Measurements from ENCODE around the gene SLC35G6. TPM values are rescaled to one million over a fixed set of nuclear protein-coding genes. Genes with fewer than 3 reads are reported as not detected.

SLC35G6 gene
- total RNA-seq, 1 experiment from 2014 or later, result not detected

- no peaks in the 10 kb centered on the region for H3K9me3 ChIP-seq (ENCODE audit: low read length)
- H3F3A ChIP-seq (ENCODE audit: low read length, unreplicated experiment), result no peaks in the 10 kb centered on the region
- no peak overlapping the region for H3K4me2 ChIP-seq (ENCODE audit: low read length)
- H3K27ac ChIP-seq (ENCODE audit: low read length), result no peak overlapping the region
- no peak overlapping the region for H3K4me3 ChIP-seq (ENCODE audit: low read length)
- no TSS peak for BruUV-seq (replicated peaks)
- intact Hi-C loops (cut with micrococcal nuclease), result no loop called here
- TF ChIP-seq CTCF (conservative IDR thresholded peaks at IDR 0.05; ENCODE audit: low read depth, low read length) (no peak), EZH2 (IDR thresholded peaks at IDR 0.05; ENCODE audit: low read length, unreplicated experiment) (no peak), EZH2phosphoT487 (IDR thresholded peaks at IDR 0.05; ENCODE audit: borderline replicate concordance, low read length) (no peak)
- H4K20me1 ChIP-seq (ENCODE audit: low read length), result no peaks in the 10 kb centered on the region
- no peaks in the 10 kb centered on the region for H3K79me2 ChIP-seq (ENCODE audit: low read length)
- no peak for ATAC-seq
- ChIA-PET POLR2A (ENCODE audit: unreplicated experiment) (no interaction called here), CTCF (interaction anchor here (0.6 to 1.0 kb wide), 2 partner anchors 33 to 88 kb away, joined by 3 read pairs; no protein-coding TSS in a partner anchor)
- no peaks in the 10 kb centered on the region for H3K27me3 ChIP-seq (ENCODE audit: low read length)
- no peaks in the 10 kb centered on the region for H3K36me3 ChIP-seq (ENCODE audit: low read depth, low read length)
- no peak overlapping the region for H2AFZ ChIP-seq (ENCODE audit: low read length)
- no peaks in the 10 kb centered on the region for H3K9me2 ChIP-seq (replicated peaks; ENCODE audit: low read length)
- peak; percentile 50 for DNase-seq
- H3K9ac ChIP-seq (ENCODE audit: low read length), result no peak overlapping the region
- H3K4me1 ChIP-seq (ENCODE audit: insufficient read depth, low read length), result no peaks in the 10 kb centered on the region; the same call in 1 of the 2 replicates
Measured at GRCh38 chr17:7443499-7444485, 37.5 kb upstream of the SLC35G6 start.

- intact Hi-C loops (cut with micrococcal nuclease), result no loop called here
- DNase-seq (no peak), ATAC-seq (no peak)
- ChIA-PET POLR2A (ENCODE audit: unreplicated experiment) (no interaction called here), CTCF (no interaction called here)
- Histone ChIP-seq H3K9me2 (replicated peaks; ENCODE audit: low read length) (no peaks in the 10 kb centered on the region), H3K4me2 (ENCODE audit: low read length) (no peak within 1 kb of the TSS), H2AFZ (ENCODE audit: low read length) (no peak within 1 kb of the TSS), H3K4me3 (ENCODE audit: low read length) (no peak within 1 kb of the TSS), H3K27me3 (ENCODE audit: low read length) (no peaks in the 10 kb centered on the region), H4K20me1 (ENCODE audit: low read length) (no peaks in the 10 kb centered on the region), H3K79me2 (ENCODE audit: low read length) (no peaks in the 10 kb centered on the region), H3F3A (ENCODE audit: low read length, unreplicated experiment) (no peaks in the 10 kb centered on the region), H3K9ac (ENCODE audit: low read length) (no peak within 1 kb of the TSS), H3K9me3 (ENCODE audit: low read length) (no peaks in the 10 kb centered on the region), H3K36me3 (ENCODE audit: low read depth, low read length) (no peaks in the 10 kb centered on the region), H3K27ac (ENCODE audit: low read length) (no peak within 1 kb of the TSS), H3K4me1 (ENCODE audit: insufficient read depth, low read length) (no peaks in the 10 kb centered on the region)
- TF ChIP-seq EZH2phosphoT487 (IDR thresholded peaks at IDR 0.05; ENCODE audit: borderline replicate concordance, low read length) (no peak), EZH2 (IDR thresholded peaks at IDR 0.05; ENCODE audit: low read length, unreplicated experiment) (no peak), CTCF (conservative IDR thresholded peaks at IDR 0.05; ENCODE audit: low read depth, low read length) (no peak)
- no TSS peak for BruUV-seq (replicated peaks)
Measured at GRCh38 chr17:7444682-7445618, 36.3 kb upstream of the SLC35G6 start, which contains the start of gene CHRNB1. Gene CHRNB1, plus strand, starts transcription at chr17:7445061. Its CDS starts 67 bp downstream, at chr17:7445128.
